ENCODE data around the gene FARP1.

Gene FARP1

GRCh38 chr13:98326291-98326690 lies 183.4 kb downstream of the FARP1 start:
- no peak for DNase-seq (ENCODE audit: low spot score)
- no peak for TF ChIP-seq CTCF (IDR thresholded peaks at IDR 0.05; ENCODE audit: borderline replicate concordance, control extremely low read depth, extremely low read depth, insufficient read depth, missing control alignments)
- in situ Hi-C loops (cut with MboI; ENCODE audit: low sequenced_read_pairs, unreplicated experiment), result no loop called here

- no peak for DNase-seq (ENCODE audit: low spot score)
- no peak for TF ChIP-seq CTCF (IDR thresholded peaks at IDR 0.05; ENCODE audit: borderline replicate concordance, control extremely low read depth, extremely low read depth, insufficient read depth, missing control alignments)
- in situ Hi-C loops (cut with MboI; ENCODE audit: low sequenced_read_pairs, unreplicated experiment), result no loop called here
Measured at GRCh38 chr13:98327371-98328270, 184.7 kb downstream of the FARP1 start.

- no peak for DNase-seq (ENCODE audit: low spot score)
- TF ChIP-seq CTCF (IDR thresholded peaks at IDR 0.05; ENCODE audit: borderline replicate concordance, control extremely low read depth, extremely low read depth, insufficient read depth, missing control alignments), result no peak
- in situ Hi-C loops (cut with MboI; ENCODE audit: low sequenced_read_pairs, unreplicated experiment), result no loop called here
Measured at GRCh38 chr13:98328511-98328910, 185.6 kb downstream of the FARP1 start.

- in situ Hi-C loops (cut with MboI; ENCODE audit: low sequenced_read_pairs, unreplicated experiment), result no loop called here
Measured at GRCh38 chr13:98332222-98332621, 189.3 kb downstream of the FARP1 start.

GRCh38 chr13:98332691-98333090 lies 189.8 kb downstream of the FARP1 start:
- in situ Hi-C loops (cut with MboI; ENCODE audit: low sequenced_read_pairs, unreplicated experiment), result no loop called here
- no peak for DNase-seq (ENCODE audit: low spot score)
- no peak for TF ChIP-seq CTCF (IDR thresholded peaks at IDR 0.05; ENCODE audit: borderline replicate concordance, control extremely low read depth, extremely low read depth, insufficient read depth, missing control alignments)

More at GRCh38 chr13:98332222-98332621, 189.3 kb downstream of the FARP1 start:
- no peak for TF ChIP-seq CTCF (IDR thresholded peaks at IDR 0.05; ENCODE audit: borderline replicate concordance, control extremely low read depth, extremely low read depth, insufficient read depth, missing control alignments)
- no peak for DNase-seq (ENCODE audit: low spot score)

GRCh38 chr13:98333486-98333885 lies 190.6 kb downstream of the FARP1 start:
- in situ Hi-C loops (cut with MboI; ENCODE audit: low sequenced_read_pairs, unreplicated experiment), result no loop called here
- no peak for TF ChIP-seq CTCF (IDR thresholded peaks at IDR 0.05; ENCODE audit: borderline replicate concordance, control extremely low read depth, extremely low read depth, insufficient read depth, missing control alignments)
- no peak for DNase-seq (ENCODE audit: low spot score)
